Lower leg skin (tissue), 4 donors: Measurements from ENCODE around the gene CHRNA9. TPM values are rescaled to one million over a fixed set of nuclear protein-coding genes. Genes with fewer than 3 reads are reported as not detected.

Experiments
- DNase-seq, 2 donors: peaks; one replicate each; pipeline ENCODE4 v3.0.0-alpha.2; 2019; ENCODE audit warnings: low spot score in 2 of 2
- H3K4me3 ChIP-seq: fragments of 200-600 bp; sonication (generic); 2 replicates; pipeline ENCODE4 v1.5.1; 2017; ENCODE audit warnings: mild to moderate bottlenecking, low read depth; ENCODE audit not compliant: poor library complexity, severe bottlenecking
- POLR2A ChIP-seq, 2 donors: fragments of 450-650 bp; IDR thresholded peaks; one replicate each; pipeline ENCODE4 v1.6.1; 2016 to 2017; ENCODE audit warnings: antibody characterized with exemption in 2 of 2, mild to moderate bottlenecking in 1 of 2, moderate library complexity in 1 of 2
- WGBS, 2 donors: methylation state at CpG; one replicate each; pipeline ENCODE4 v1.1.5; 2018; 5-methylcytosine and 5-hydroxymethylcytosine counted together
- intact Hi-C: fragments of 100-400 bp; cut with DNase I; formaldehyde crosslinking; loops from one replicate; pipeline ENCODE4 v1.15.0; 2023; ENCODE audit warnings: low total_unique reads
- total RNA-seq, 4 donors: library from RNA; depleted of rRNA; stranded (reverse); fragments of >200 nt; gene quantifications; one replicate each; pipeline ENCODE4 v1.1.0, GENCODE V29; 2016
- TF ChIP-seq, protein P1 (sequence below), 3 donors: fragments of 450-650 bp; IDR thresholded peaks; one replicate each; pipeline ENCODE4 v1.5.1; 2016; ENCODE audit warnings: antibody characterized with exemption in 3 of 3, mild to moderate bottlenecking in 3 of 3, moderate library complexity in 2 of 3

CHRNA9 gene
- total RNA-seq, 4 donors from 2014 or later: 0.27 to 1.9 (median 1.3) TPM

DNA sequence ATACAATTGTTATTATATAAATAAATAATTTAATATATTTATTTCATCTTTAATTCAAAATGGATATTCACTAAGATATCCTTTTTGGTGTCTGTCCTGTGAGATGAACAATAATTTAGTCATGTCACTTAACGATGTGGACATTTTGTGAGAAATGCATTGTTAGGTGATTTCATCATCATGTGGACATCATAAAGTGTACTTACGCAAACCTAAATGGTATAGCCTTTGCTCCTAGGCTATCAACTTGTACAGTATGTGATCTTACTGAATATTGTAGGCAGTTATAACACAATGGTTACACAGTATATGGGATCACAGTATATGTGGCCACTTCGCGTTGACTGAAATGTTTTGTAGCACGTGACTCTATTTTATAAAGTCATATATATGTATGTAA lies 20.2 kb upstream of the CHRNA9 start:
- no peak for DNase-seq
- TF ChIP-seq, protein P1, sequence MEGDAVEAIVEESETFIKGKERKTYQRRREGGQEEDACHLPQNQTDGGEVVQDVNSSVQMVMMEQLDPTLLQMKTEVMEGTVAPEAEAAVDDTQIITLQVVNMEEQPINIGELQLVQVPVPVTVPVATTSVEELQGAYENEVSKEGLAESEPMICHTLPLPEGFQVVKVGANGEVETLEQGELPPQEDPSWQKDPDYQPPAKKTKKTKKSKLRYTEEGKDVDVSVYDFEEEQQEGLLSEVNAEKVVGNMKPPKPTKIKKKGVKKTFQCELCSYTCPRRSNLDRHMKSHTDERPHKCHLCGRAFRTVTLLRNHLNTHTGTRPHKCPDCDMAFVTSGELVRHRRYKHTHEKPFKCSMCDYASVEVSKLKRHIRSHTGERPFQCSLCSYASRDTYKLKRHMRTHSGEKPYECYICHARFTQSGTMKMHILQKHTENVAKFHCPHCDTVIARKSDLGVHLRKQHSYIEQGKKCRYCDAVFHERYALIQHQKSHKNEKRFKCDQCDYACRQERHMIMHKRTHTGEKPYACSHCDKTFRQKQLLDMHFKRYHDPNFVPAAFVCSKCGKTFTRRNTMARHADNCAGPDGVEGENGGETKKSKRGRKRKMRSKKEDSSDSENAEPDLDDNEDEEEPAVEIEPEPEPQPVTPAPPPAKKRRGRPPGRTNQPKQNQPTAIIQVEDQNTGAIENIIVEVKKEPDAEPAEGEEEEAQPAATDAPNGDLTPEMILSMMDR (IDR thresholded peaks at IDR 0.05): no peak
- no peak for TF ChIP-seq POLR2A (IDR thresholded peaks at IDR 0.05)
- intact Hi-C loops: loop anchor here (5.0 kb wide), 1 partner anchor 168 kb away; no protein-coding TSS in a partner anchor
- no peak overlapping the region for H3K4me3 ChIP-seq
- 93 to 94% methylated on average over 5 of the region's 5 CpGs for WGBS, 2 donors

DNA sequence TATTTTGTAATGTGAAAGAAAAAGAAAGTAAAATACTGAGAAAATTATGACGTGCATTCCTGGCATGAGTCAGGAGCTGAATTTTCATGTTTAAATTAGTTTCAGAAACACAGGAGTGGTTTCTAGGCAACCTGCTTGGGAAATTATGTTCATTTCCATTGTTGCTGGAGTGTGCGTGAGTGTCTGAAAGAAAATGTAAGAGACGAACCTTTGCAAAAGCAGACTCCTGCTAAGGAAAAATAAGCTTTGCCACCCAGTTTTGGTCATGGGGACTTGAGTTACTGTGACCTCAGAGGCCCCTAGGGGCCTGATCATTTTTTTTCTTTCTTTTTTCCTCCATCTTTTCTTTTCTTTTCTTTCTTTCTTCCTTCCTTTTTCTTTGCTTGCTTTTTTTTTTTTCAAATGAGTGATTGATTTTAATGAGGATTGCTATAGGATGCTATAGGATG lies 18.8 kb upstream of the CHRNA9 start:
- TF ChIP-seq, protein P1 (IDR thresholded peaks at IDR 0.05): no peak
- no peak for TF ChIP-seq POLR2A (IDR thresholded peaks at IDR 0.05)
- intact Hi-C loops: no loop called here
- 3 to 6% methylated on average over 3 of the region's 3 CpGs for WGBS, 2 donors
- H3K4me3 ChIP-seq: no peak overlapping the region
- peak in 1 of 2 donors; percentile 0 for DNase-seq

DNA sequence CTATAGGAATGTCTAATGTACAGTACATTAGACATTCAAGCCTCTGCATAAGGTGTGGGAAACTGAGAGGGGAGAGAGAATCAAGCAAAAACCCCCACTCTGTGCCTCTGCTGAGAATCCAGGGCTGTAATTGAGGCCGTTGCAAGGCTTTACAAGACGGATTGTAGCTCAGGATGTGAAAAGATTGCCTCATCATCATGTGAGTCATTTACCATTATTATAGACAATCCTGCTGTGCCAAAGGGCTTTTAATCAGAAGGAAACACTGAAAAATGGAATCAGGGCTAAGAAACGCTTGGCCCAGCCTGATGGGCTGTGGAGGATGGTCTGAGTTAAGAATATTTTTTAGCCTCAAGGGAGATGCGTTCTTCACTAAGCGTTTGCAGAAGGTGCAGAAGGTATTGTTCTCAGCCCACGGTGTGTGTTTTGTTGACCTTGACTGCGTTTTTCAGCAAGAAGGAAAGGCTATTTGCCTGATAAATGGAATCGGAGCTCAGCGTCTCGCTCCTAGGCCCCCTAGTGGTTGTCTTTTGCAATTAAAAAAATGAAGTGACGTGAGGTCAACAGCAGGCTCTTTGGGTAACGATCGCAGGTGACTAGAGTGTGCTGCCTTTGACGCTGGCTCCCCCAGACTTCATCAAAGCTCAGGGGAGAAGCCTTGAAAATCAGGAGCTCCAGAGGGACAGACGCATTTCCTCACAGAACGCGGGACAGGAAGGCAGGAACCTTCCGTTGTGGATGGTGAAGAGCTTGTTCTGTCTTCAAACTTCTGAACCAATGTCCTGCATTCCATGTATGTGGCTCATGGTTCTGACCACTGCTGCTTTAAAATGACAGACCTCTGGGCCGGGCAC lies 18.1 kb upstream of the CHRNA9 start:
- no peak overlapping the region for H3K4me3 ChIP-seq
- no peak for TF ChIP-seq POLR2A (IDR thresholded peaks at IDR 0.05)
- TF ChIP-seq, protein P1 (IDR thresholded peaks at IDR 0.05): peak in 1 of 3 donors; percentile 52
- 3 to 7% methylated on average over 19 of the region's 19 CpGs for WGBS, 2 donors
- peak; percentile 31 to 87 for DNase-seq
- intact Hi-C loops: no loop called here

DNA sequence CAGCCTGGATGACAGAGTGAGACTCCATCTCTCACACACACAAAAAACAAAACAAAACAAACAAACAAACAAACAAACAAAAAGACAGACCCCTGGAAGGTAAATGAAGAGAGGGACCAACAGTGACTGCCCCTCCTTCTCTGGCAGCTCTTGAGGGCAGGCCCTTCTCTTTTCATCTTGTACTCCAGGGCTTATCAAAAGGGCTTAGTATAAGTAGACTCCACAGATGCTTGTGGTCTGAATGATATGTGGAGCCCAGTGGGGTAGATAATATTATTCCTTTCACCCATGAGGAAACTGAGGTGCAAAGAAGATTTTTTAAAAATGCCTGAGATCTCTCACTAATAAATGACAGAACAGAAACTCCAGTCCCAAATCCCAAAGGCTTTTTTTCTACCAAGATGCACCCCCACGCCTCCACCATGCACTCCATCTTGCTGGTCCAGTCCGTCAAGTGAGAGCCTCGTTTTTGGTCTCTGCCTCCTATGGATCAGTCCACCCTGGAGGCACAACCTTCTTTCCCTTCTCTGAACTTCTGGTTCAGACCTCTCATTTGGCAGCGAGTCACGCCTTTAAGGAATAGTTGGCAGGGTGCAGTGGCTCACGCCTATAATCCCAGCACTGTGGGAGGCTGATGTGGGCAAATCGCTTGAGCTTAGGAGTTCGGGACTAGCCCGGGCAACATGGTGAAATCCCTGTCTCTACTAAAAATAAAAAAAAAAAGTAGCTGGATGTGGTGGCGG lies 17.0 kb upstream of the CHRNA9 start:
- intact Hi-C loops: no loop called here
- WGBS, 2 donors: 47 to 60% methylated on average over 10 of the region's 10 CpGs
- TF ChIP-seq POLR2A (IDR thresholded peaks at IDR 0.05): no peak
- TF ChIP-seq, protein P1 (IDR thresholded peaks at IDR 0.05): no peak
- no peak overlapping the region for H3K4me3 ChIP-seq
- no peak for DNase-seq

DNA sequence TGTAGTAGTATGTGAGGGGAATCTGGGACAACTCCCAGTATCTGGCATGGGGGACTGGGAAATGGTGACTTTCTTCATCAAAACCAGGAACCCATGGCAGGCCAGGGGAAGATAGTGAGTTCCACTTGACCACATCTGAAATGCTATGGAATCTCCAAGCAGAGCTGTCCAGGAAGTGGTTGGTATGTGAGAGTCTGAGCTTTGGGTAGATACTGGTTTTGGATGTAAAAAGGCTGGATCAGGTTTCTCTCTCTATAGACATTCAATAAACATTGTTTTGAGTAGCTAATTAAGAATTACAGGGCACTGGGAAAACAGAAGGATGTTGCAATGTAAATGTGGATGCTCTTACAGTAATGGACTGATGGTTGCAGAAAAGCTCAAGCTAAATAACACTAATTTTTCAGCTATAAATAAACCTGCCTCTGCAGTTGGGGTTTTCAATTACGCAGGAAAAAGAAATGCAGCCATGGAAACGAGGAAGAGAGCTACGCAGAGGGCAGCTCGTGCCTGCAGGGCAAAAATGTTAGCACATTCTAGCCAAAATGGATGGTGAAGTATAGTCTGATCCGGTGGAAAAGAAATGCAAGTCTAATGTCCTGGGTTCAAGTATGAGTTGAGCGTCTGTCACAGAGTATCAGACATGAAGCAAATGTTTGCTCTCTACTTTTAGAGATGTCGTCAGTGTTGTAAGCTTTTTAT lies 13.4 kb upstream of the CHRNA9 start:
- peak in 1 of 2 donors; percentile 40 for DNase-seq
- intact Hi-C loops: loop anchor here (5.0 kb wide), 1 partner anchor 169 kb away; no protein-coding TSS in a partner anchor
- TF ChIP-seq, protein P1 (IDR thresholded peaks at IDR 0.05): no peak
- TF ChIP-seq POLR2A (IDR thresholded peaks at IDR 0.05): no peak
- no peak overlapping the region for H3K4me3 ChIP-seq
- WGBS, 2 donors: 41 to 54% methylated on average over 7 of the region's 7 CpGs
